ENCODE measurements around the gene PXMP4. TPM values are rescaled to one million over a fixed set of nuclear protein-coding genes. Genes with fewer than 3 reads are reported as not detected.

Gene PXMP4
- total RNA-seq, 1 experiment from 2014 or later = 18.7 TPM

GRCh38 chr20:33727806-33728205 lies 7.7 kb upstream of the PXMP4 start:
- Mint-ChIP-seq H3K27ac (ENCODE audit: unreplicated experiment) (no peak overlapping the region), H3K4me1 (ENCODE audit: low read depth, unreplicated experiment) (peaks cover 21% of the 10 kb centered on the region), H3K27me3 (ENCODE audit: unreplicated experiment) (no peaks in the 10 kb centered on the region), H3K4me3 (ENCODE audit: low read depth, unreplicated experiment) (no peak overlapping the region), H3K9me3 (ENCODE audit: low read depth, unreplicated experiment) (no peaks in the 10 kb centered on the region), H3K36me3 (ENCODE audit: insufficient read depth, unreplicated experiment) (peaks cover 17% of the 10 kb centered on the region)
- no peak for DNase-seq
- intact Hi-C loops (cut with micrococcal nuclease; ENCODE audit: unreplicated experiment) = no loop called here
- BruUV-seq (replicated peaks) = no TSS peak
- CTCF ChIA-PET = interaction anchor here (0.8 kb wide), 1 partner anchor 8 kb away, joined by 3 read pairs; the partner anchor contains the start of gene PXMP4
- TF ChIP-seq, protein P1, sequence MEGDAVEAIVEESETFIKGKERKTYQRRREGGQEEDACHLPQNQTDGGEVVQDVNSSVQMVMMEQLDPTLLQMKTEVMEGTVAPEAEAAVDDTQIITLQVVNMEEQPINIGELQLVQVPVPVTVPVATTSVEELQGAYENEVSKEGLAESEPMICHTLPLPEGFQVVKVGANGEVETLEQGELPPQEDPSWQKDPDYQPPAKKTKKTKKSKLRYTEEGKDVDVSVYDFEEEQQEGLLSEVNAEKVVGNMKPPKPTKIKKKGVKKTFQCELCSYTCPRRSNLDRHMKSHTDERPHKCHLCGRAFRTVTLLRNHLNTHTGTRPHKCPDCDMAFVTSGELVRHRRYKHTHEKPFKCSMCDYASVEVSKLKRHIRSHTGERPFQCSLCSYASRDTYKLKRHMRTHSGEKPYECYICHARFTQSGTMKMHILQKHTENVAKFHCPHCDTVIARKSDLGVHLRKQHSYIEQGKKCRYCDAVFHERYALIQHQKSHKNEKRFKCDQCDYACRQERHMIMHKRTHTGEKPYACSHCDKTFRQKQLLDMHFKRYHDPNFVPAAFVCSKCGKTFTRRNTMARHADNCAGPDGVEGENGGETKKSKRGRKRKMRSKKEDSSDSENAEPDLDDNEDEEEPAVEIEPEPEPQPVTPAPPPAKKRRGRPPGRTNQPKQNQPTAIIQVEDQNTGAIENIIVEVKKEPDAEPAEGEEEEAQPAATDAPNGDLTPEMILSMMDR (IDR thresholded peaks at IDR 0.05; ENCODE audit: unreplicated experiment) = no peak

DNA sequence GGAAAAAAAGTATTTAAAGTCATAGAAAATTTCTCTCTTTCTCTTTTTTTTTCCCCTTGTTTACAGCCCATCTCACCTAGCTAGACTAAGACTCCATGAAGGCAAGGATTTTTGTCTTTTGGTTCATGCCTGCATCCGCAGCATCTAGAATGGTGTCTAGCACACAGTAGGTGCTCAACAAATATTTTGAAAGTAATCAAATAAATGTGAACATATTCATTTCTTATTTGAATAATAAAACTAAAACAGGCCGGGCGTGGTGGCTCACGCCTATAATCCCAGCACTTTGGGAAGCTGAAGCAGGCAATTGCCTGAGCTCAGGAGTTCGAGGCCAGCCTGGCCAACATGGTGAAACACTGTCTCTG lies 7.0 kb upstream of the PXMP4 start:
- intact Hi-C loops (cut with micrococcal nuclease; ENCODE audit: unreplicated experiment) = no loop called here
- CTCF ChIA-PET = interaction anchor here (0.6 kb wide), 1 partner anchor 1614 kb away, joined by 4 read pairs; no protein-coding TSS in a partner anchor
- Mint-ChIP-seq H3K27me3 (ENCODE audit: unreplicated experiment) (no peaks in the 10 kb centered on the region), H3K9me3 (ENCODE audit: low read depth, unreplicated experiment) (no peaks in the 10 kb centered on the region), H3K27ac (ENCODE audit: unreplicated experiment) (no peak overlapping the region), H3K4me3 (ENCODE audit: low read depth, unreplicated experiment) (no peak overlapping the region), H3K4me1 (ENCODE audit: low read depth, unreplicated experiment) (peaks cover 15% of the 10 kb centered on the region), H3K36me3 (ENCODE audit: insufficient read depth, unreplicated experiment) (peaks cover 11% of the 10 kb centered on the region)
- no TSS peak for BruUV-seq (replicated peaks)
- TF ChIP-seq, protein P1 (IDR thresholded peaks at IDR 0.05; ENCODE audit: unreplicated experiment) = no peak
- no peak for DNase-seq

GRCh38 chr20:33725607-33726264 lies 5.6 kb upstream of the PXMP4 start:
- CTCF ChIA-PET = no interaction called here
- BruUV-seq (replicated peaks) = no TSS peak
- H3K27ac Mint-ChIP-seq (ENCODE audit: unreplicated experiment) = no peak overlapping the region
- H3K4me1 Mint-ChIP-seq (ENCODE audit: low read depth, unreplicated experiment) = peaks cover 14% of the 10 kb centered on the region
- intact Hi-C loops (cut with micrococcal nuclease; ENCODE audit: unreplicated experiment) = no loop called here
- no peaks in the 10 kb centered on the region for H3K27me3 Mint-ChIP-seq (ENCODE audit: unreplicated experiment)
- DNase-seq = no peak
- H3K9me3 Mint-ChIP-seq (ENCODE audit: low read depth, unreplicated experiment) = no peaks in the 10 kb centered on the region
- peaks cover 6% of the 10 kb centered on the region for H3K36me3 Mint-ChIP-seq (ENCODE audit: insufficient read depth, unreplicated experiment)
- no peak overlapping the region for H3K4me3 Mint-ChIP-seq (ENCODE audit: low read depth, unreplicated experiment)
- TF ChIP-seq, protein P1 (IDR thresholded peaks at IDR 0.05; ENCODE audit: unreplicated experiment) = no peak

DNA sequence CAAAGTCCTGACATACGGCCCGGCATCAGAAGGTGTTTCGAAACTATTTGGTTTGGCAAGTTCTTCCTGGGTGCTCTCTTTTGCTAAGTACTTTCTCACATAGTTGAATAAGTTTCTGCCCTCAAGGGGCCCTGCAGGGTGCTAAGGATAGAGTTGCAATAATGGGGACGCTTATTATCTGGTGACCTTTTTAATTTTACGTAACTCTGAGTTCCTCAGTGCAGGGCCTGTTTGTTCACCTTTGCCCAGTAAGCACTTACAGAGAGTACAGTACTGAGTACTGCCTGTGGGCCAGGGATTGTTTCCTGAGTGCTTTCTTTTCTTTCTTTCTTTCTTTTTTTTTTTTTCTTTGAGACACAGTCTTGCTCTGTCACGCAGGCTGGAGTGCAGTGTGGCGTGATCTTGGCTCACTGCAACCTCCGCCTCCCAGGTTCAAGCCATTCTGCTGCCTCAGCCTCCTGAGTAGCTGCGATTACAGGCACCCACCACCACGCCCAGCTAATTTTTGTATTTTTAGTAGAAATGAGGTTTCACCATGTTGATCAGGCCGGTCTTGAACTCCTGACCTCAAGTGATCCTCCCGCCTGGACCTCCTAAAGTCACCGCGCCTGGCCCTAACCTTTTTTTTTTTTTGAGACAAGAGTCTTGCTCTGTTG lies 4.5 kb upstream of the PXMP4 start:
- H3K27me3 Mint-ChIP-seq (ENCODE audit: unreplicated experiment) = no peaks in the 10 kb centered on the region
- CTCF ChIA-PET = interaction anchor here (0.7 kb wide), 1 partner anchor 16 kb away, joined by 4 read pairs; no protein-coding TSS in a partner anchor
- intact Hi-C loops (cut with micrococcal nuclease; ENCODE audit: unreplicated experiment) = no loop called here
- TF ChIP-seq, protein P1 (IDR thresholded peaks at IDR 0.05; ENCODE audit: unreplicated experiment) = no peak
- H3K4me3 Mint-ChIP-seq (ENCODE audit: low read depth, unreplicated experiment) = no peak overlapping the region
- no TSS peak for BruUV-seq (replicated peaks)
- H3K4me1 Mint-ChIP-seq (ENCODE audit: low read depth, unreplicated experiment) = peaks cover 22% of the 10 kb centered on the region
- peaks cover 2% of the 10 kb centered on the region for H3K9me3 Mint-ChIP-seq (ENCODE audit: low read depth, unreplicated experiment)
- H3K27ac Mint-ChIP-seq (ENCODE audit: unreplicated experiment) = no peak overlapping the region
- peaks cover 18% of the 10 kb centered on the region for H3K36me3 Mint-ChIP-seq (ENCODE audit: insufficient read depth, unreplicated experiment)
- peak; percentile 17 for DNase-seq

Measured in Calu3 (cell line).